Activated naive CD4-positive, alpha-beta T cell treated with anti-CD3 and anti-CD28 coated beads for 36 hours (primary cell): Measurements from ENCODE around the gene PNLDC1. TPM values are rescaled to one million over a fixed set of nuclear protein-coding genes. Genes with fewer than 3 reads are reported as not detected.
"Not testable (repeated sequence)": the region's sequence is repeated elsewhere in the genome, so short reads cannot be mapped to it uniquely, and the experiment has no call there.

Experiments
- CTCF ChIA-PET: fragments of 350-600 bp; sonication (Branson Sonifier 250); formaldehyde crosslinking; loops from one replicate; lab custom pipeline; 2021; ENCODE audit warnings: antibody characterized with exemption; lab: Charles Lee
- DNase-seq: peaks from one replicate; pipeline ENCODE4 v3.0.0-alpha.2; 2020
- H3K27ac Mint-ChIP-seq: one replicate; pipeline ENCODE4 v1.8.0; 2021; ENCODE audit warnings: mild to moderate bottlenecking, mixed read lengths
- H3K27me3 Mint-ChIP-seq: one replicate; pipeline ENCODE4 v1.8.0; 2021; ENCODE audit warnings: low read depth, mixed read lengths
- H3K36me3 Mint-ChIP-seq: one replicate; pipeline ENCODE4 v1.8.0; 2021; ENCODE audit warnings: low read depth, mixed read lengths
- H3K4me1 Mint-ChIP-seq: one replicate; pipeline ENCODE4 v1.8.0; 2021; ENCODE audit warnings: low read depth, mixed read lengths
- H3K4me3 Mint-ChIP-seq: one replicate; pipeline ENCODE4 v1.8.0; 2021; ENCODE audit warnings: mild to moderate bottlenecking, moderate library complexity, mixed read lengths
- H3K9me3 Mint-ChIP-seq: one replicate; pipeline ENCODE4 v1.8.0; 2021; ENCODE audit warnings: mixed read lengths
- intact Hi-C: fragments of 100-400 bp; cut with micrococcal nuclease; formaldehyde crosslinking; loops from one replicate; pipeline ENCODE4 v1.15.1; 2023
- total RNA-seq, 2 experiments: library from RNA; stranded (reverse); gene quantifications; one replicate each; pipeline ENCODE4 v1.2.3, GENCODE V29; 2021

Gene PNLDC1
- total RNA-seq, 2 experiments from 2014 or later, result 0.40 TPM; not detected in 1

DNA sequence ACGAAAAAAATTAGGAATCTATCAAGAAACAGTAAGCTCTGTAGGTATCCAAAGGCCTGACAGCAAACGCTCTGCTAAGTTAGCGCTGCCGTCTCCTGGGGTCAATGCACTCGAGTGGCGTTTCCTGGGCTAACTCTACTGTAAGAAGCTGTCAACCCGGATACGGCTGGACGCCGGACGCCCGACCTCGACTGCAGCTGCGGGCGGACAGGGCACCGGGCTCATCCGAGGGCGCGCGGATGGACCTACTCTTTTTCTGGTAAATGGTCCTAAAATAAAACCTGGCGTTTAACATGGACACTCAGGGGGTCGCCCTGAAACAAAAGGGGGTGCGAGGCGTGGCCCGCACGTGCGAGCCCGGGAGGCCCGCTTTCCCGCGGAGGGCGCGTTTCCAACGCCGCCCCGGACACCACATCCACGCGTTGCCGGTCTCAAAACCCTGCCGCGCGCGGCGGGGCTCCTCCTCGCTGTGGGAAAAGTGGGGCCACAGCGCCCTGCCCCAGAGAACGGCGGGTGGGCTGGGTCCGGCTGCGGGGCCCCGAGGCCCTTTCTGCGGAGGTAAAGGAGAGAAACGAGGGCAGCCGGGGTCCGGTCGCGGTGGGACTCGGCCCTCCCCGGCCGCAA lies 11.2 kb upstream of the PNLDC1 start:
- Mint-ChIP-seq H3K27me3 (no peaks in the 10 kb centered on the region), H3K36me3 (peaks cover 62% of the 10 kb centered on the region), H3K9me3 (no peaks in the 10 kb centered on the region), H3K27ac (peak overlapping the region; percentile 98), H3K4me3 (peak overlapping the region; percentile 99), H3K4me1 (peaks cover 65% of the 10 kb centered on the region)
- DNase-seq, result peak; percentile 47
- intact Hi-C loops, result loop anchor here (1.0 to 5.0 kb wide), 7 partner anchors 27 to 673 kb away; partner anchors contain the start of genes ACAT2, SOD2 and WTAP
- CTCF ChIA-PET, result interaction anchor here (0.6 to 4.7 kb wide), 4 partner anchors 60 to 98 kb away, joined by 3 to 25 read pairs (median 4); partner anchors contain the start of gene SOD2

GRCh38 chr6:159789377-159790148 lies 10.5 kb upstream of the PNLDC1 start, which contains the start of gene TCP1:
TSS of gene TCP1 (minus strand) at chr6:159789602. CDS start at chr6:159789468, 134 bp downstream.
- Mint-ChIP-seq H3K27me3 (no peaks in the 10 kb centered on the region), H3K4me3 (peak within 1 kb of the TSS; percentile 99), H3K4me1 (peaks cover 66% of the 10 kb centered on the region), H3K36me3 (peaks cover 61% of the 10 kb centered on the region), H3K27ac (peak within 1 kb of the TSS; percentile 98), H3K9me3 (no peaks in the 10 kb centered on the region)
- intact Hi-C loops, result loop anchor here (1.0 to 5.0 kb wide), 8 partner anchors 27 to 673 kb away; partner anchors contain the start of genes ACAT2, SOD2 and WTAP
- CTCF ChIA-PET, result interaction anchor here (0.7 to 4.7 kb wide), 5 partner anchors 39 to 107 kb away, joined by 3 to 25 read pairs (median 3); partner anchors contain the start of genes SOD2 and WTAP
- peak; percentile 100 for DNase-seq

DNA sequence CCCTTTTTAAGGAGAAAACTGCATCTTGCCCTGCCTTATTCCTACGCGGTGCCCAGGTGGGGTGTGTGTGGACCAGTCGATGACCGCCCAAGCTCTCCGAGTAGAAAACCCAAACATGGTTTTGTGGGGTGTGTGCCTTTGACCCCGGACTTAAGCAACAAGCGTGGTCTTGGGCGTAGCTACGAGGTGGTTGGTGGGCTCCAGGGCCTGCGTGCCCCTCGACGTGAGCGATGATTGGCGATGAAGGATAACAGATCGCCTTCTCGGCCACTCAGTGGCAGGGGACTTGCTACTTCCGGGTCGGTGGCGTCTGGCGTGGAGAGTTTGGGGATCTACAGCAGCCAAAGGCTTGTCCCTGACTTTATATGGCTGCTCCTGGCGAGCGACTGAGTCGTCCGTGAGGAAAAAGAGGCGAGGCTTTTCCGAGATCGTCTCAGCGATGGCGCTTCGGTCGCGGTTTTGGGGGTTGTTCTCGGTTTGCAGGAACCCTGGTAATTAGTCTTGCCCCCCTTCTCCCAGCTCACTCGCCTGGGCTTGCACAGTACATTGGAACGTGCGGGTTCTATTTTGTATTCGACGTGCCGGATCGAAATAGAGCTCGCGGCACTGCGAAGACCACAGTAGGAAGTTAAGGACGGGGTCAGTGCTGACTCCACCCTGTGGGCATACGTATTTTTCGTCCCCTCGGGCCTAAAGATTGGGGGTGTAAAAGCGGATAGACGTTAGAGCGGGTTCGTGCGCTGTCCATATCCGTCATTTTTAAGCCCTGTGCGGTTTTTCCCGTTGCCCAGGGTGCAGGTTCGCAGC lies 9.7 kb upstream of the PNLDC1 start, which contains the start of gene MRPL18:
MRPL18 (plus strand) TSS at position 319 of the 807 bp plus-strand sequence; CDS start at position 440, 121 bp downstream.
- Mint-ChIP-seq H3K4me1 (peaks cover 63% of the 10 kb centered on the region), H3K36me3 (peaks cover 55% of the 10 kb centered on the region), H3K27me3 (no peaks in the 10 kb centered on the region), H3K27ac (peak within 1 kb of the TSS; percentile 98), H3K9me3 (no peaks in the 10 kb centered on the region), H3K4me3 (peak within 1 kb of the TSS; percentile 99)
- intact Hi-C loops, result loop anchor here (2.0 kb wide), 1 partner anchor 30 kb away; no protein-coding TSS in a partner anchor
- CTCF ChIA-PET, result interaction anchor here (0.7 to 4.7 kb wide), 9 partner anchors 17 to 136 kb away, joined by 3 to 25 read pairs (median 3); partner anchors contain the start of genes SOD2 and WTAP
- DNase-seq, result peak; percentile 95

DNA sequence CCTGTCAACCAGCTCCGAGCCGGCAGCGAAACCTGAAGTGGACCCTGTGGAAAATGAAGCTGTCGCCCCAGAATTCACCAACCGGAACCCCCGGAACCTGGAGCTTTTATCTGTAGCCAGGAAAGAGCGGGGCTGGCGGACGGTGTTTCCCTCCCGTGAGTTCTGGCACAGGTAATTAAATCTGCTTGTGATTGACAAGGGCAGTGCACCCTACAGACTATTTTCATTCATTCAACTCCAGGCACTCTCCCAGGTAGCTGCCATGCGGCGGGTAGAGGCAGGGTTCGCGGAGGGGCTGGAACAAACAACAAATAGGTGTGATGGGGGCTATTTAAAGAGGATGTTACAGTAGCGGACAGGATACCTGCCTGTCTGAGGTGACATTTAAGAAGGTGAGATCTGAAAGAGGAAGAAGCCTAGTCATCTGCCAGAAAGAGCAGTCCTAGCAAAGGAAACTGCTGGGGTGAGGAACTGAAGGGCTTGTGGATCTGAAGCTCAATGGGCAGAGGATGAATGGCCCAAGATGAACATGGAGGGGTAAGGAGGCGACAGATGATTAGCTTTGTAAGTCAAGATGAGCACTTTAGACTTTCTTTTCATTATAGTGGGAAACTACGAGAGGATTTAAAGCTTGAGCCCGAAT lies 9.0 kb upstream of the PNLDC1 start:
- DNase-seq, result peak; percentile 35
- Mint-ChIP-seq H3K27ac (peak overlapping the region; percentile 98), H3K36me3 (peaks cover 50% of the 10 kb centered on the region), H3K9me3 (no peaks in the 10 kb centered on the region), H3K4me3 (peak overlapping the region; percentile 99), H3K4me1 (peaks cover 58% of the 10 kb centered on the region), H3K27me3 (no peaks in the 10 kb centered on the region)
- intact Hi-C loops, result loop anchor here (2.0 kb wide), 1 partner anchor 30 kb away; no protein-coding TSS in a partner anchor
- CTCF ChIA-PET, result interaction anchor here (0.6 to 4.7 kb wide), 9 partner anchors 16 to 137 kb away, joined by 3 to 25 read pairs (median 3); partner anchors contain the start of genes SOD2 and WTAP

GRCh38 chr6:159794976-159795375 lies 5.1 kb upstream of the PNLDC1 start:
- peaks cover 60% of the 10 kb centered on the region for H3K4me1 Mint-ChIP-seq

DNA sequence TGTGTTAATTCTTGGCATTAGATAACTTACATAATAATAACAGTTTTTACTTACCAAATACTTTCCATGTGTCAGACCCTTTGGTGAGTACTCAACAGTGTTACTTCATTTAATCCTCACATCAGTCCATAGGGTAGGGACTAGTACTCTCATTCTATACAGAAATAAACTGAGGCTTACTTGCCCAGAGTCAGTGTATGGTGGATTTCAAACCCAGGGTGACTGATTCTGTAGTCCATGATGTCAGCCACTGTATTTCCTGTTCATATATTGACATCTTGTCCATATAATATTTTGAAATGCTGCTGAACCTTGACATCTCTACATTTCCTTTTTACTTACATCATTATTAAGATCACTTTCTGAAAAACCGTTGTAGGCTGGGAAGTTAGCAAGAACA lies 2.5 kb upstream of the PNLDC1 start:
- Mint-ChIP-seq H3K27me3 (no peaks in the 10 kb centered on the region), H3K4me1 (peaks cover 44% of the 10 kb centered on the region), H3K36me3 (peaks cover 24% of the 10 kb centered on the region), H3K27ac (peak overlapping the region; percentile 83), H3K4me3 (no peak overlapping the region), H3K9me3 (no peaks in the 10 kb centered on the region)
- intact Hi-C loops, result no loop called here
- CTCF ChIA-PET, result no interaction called here
- DNase-seq, result no peak

More at GRCh38 chr6:159794976-159795375, 5.1 kb upstream of the PNLDC1 start:
- H3K36me3 Mint-ChIP-seq, result peaks cover 41% of the 10 kb centered on the region
- intact Hi-C loops, H3K4me3 Mint-ChIP-seq, DNase-seq, H3K9me3 Mint-ChIP-seq, CTCF ChIA-PET, H3K27ac Mint-ChIP-seq, H3K27me3 Mint-ChIP-seq: not testable (repeated sequence)

DNA sequence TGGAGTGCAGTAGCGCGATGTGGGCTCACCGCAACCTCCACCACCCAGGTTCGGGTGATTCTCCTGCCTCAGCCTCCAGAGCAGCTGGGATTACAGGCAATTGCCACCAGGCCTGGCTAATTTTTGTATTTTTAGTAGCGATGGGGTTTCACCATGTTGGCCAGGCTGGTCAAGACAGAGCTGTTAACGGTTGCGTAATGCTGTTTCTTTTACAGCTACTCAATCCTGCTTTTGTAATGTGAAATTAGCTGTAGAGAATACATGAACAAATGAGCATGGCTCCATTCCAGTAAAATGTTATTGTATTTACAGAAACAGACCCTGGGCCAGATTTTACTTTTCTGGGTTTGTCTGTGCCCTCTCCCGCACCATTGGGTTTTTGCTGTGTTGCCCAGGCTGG lies 1.9 kb downstream of the PNLDC1 start:
- Mint-ChIP-seq H3K27me3 (no peaks in the 10 kb centered on the region), H3K9me3 (no peaks in the 10 kb centered on the region), H3K36me3 (peaks cover 18% of the 10 kb centered on the region), H3K4me3 (no peak overlapping the region), H3K27ac (no peak overlapping the region), H3K4me1 (peaks cover 15% of the 10 kb centered on the region)
- CTCF ChIA-PET, result interaction anchor here (0.7 kb wide), 2 partner anchors 58 to 69 kb away, joined by 3 to 4 read pairs; no protein-coding TSS in a partner anchor
- intact Hi-C loops, result no loop called here
- DNase-seq, result no peak

- Mint-ChIP-seq H3K4me3 (no peak overlapping the region), H3K27me3 (no peaks in the 10 kb centered on the region), H3K36me3 (peaks cover 3% of the 10 kb centered on the region), H3K9me3 (no peaks in the 10 kb centered on the region), H3K27ac (no peak overlapping the region), H3K4me1 (no peaks in the 10 kb centered on the region)
- intact Hi-C loops, result no loop called here
- CTCF ChIA-PET, result no interaction called here
- DNase-seq, result no peak
These were observed 4.4 kb downstream of the PNLDC1 start for GRCh38 chr6:159804504-159804903.

- CTCF ChIA-PET, result interaction anchor here (0.5 to 0.7 kb wide), 2 partner anchors 102 to 107 kb away, joined by 3 to 6 read pairs; no protein-coding TSS in a partner anchor
These were observed 5.5 kb downstream of the PNLDC1 start for GRCh38 chr6:159805440-159806020.

GRCh38 chr6:159806021-159806458 lies 6.0 kb downstream of the PNLDC1 start:
- intact Hi-C loops, result no loop called here
- CTCF ChIA-PET, result interaction anchor here (0.5 to 0.7 kb wide), 2 partner anchors 103 to 108 kb away, joined by 3 to 6 read pairs; no protein-coding TSS in a partner anchor
- Mint-ChIP-seq H3K4me1 (no peaks in the 10 kb centered on the region), H3K4me3 (no peak overlapping the region), H3K9me3 (no peaks in the 10 kb centered on the region), H3K27me3 (no peaks in the 10 kb centered on the region), H3K36me3 (peaks cover 2% of the 10 kb centered on the region), H3K27ac (no peak overlapping the region)
- no peak for DNase-seq

More at GRCh38 chr6:159805440-159806020, 5.5 kb downstream of the PNLDC1 start:
- Mint-ChIP-seq H3K36me3 (peaks cover 2% of the 10 kb centered on the region), H3K9me3 (no peaks in the 10 kb centered on the region), H3K4me1 (no peaks in the 10 kb centered on the region), H3K27me3 (no peaks in the 10 kb centered on the region), H3K27ac (no peak overlapping the region), H3K4me3 (no peak overlapping the region)
- intact Hi-C loops, result no loop called here
- DNase-seq, result no peak
